Common myeloid progenitor, CD34-positive (primary cell): Measurements from ENCODE around the gene TMEM119.
A peak's percentile ranks its signal among the peaks of the same experiment; 100 is the strongest.
"Not testable (repeated sequence)": the region's sequence is repeated elsewhere in the genome, so short reads cannot be mapped to it uniquely, and the experiment has no call there.

Experiments
- CTCF ChIA-PET: fragments of 350-600 bp; sonication (Branson Sonifier 250); formaldehyde crosslinking; loops from one replicate; lab custom pipeline; 2021; ENCODE audit warnings: antibody characterized with exemption; lab: Charles Lee
- POLR2A ChIA-PET: fragments of 350-600 bp; sonication (Branson Sonifier 250); formaldehyde crosslinking; loops from one replicate; lab custom pipeline; 2021; ENCODE audit warnings: antibody characterized with exemption; lab: Charles Lee
- DNase-seq, 3 donors: peaks; one replicate each; pipeline versions ENCODE4 v3.0.0 to v3.0.0-alpha.2; 2013
- H3K27ac ChIP-seq, 2 experiments: 1 replicate in 1 of 2; 2 replicates in 1 of 2; pipeline ENCODE4 v1.7.0; 2013; ENCODE audit warnings: inconsistent platforms in 2 of 2, low read length in 2 of 2, mild to moderate bottlenecking in 2 of 2, low read depth in 1 of 2, moderate library complexity in 1 of 2; ENCODE audit not compliant: severe bottlenecking in 2 of 2, insufficient read depth in 1 of 2, poor library complexity in 1 of 2
- H3K27me3 ChIP-seq, 5 experiments: replicated peaks in 2 of 5; 1 replicate in 3 of 5; 2 replicates in 2 of 5; pipeline versions ENCODE4 v1.6.1 to v1.7.0; 2013; ENCODE audit warnings: low read length in 4 of 5, mild to moderate bottlenecking in 2 of 5, moderate library complexity in 2 of 5, inconsistent platforms in 1 of 5; ENCODE audit not compliant: insufficient read depth in 5 of 5, control insufficient read depth in 4 of 5
- H3K36me3 ChIP-seq, 4 experiments: 1 replicate in 2 of 4; 2 replicates in 2 of 4; pipeline versions ENCODE4 v1.6.1 to v1.7.0; 2013; ENCODE audit warnings: low read length in 3 of 4, control low read depth in 1 of 4, mild to moderate bottlenecking in 1 of 4; ENCODE audit not compliant: control insufficient read depth in 4 of 4, insufficient read depth in 4 of 4
- H3K4me1 ChIP-seq, 4 experiments: 1 replicate in 3 of 4; 2 replicates in 1 of 4; pipeline versions ENCODE4 v1.6.1 to v1.7.1; 2013; ENCODE audit warnings: low read length in 3 of 4, mild to moderate bottlenecking in 3 of 4, control low read depth in 1 of 4, inconsistent platforms in 1 of 4, moderate library complexity in 1 of 4; ENCODE audit not compliant: control insufficient read depth in 4 of 4, insufficient read depth in 4 of 4; ENCODE audit errors: control extremely low read depth in 1 of 4
- H3K4me3 ChIP-seq, 7 experiments: 1 replicate in 4 of 7; 2 replicates in 3 of 7; pipeline versions ENCODE4 v1.5.1 to v1.7.0; 2013; ENCODE audit warnings: mild to moderate bottlenecking in 7 of 7, low read length in 6 of 7, moderate library complexity in 6 of 7, inconsistent platforms in 2 of 7, low read depth in 2 of 7, control low read depth in 1 of 7; ENCODE audit not compliant: insufficient read depth in 4 of 7, control insufficient read depth in 1 of 7; ENCODE audit errors: extremely low read depth in 1 of 7
- H3K9me3 ChIP-seq, 5 experiments: 1 replicate in 4 of 5; 2 replicates in 1 of 5; pipeline versions ENCODE4 v1.6.1 to v1.7.1; 2013; ENCODE audit warnings: low read length in 4 of 5, mild to moderate bottlenecking in 2 of 5, inconsistent platforms in 1 of 5, low read depth in 1 of 5, moderate library complexity in 1 of 5; ENCODE audit not compliant: control insufficient read depth in 4 of 5, insufficient read depth in 2 of 5; ENCODE audit errors: control extremely low read depth in 1 of 5
- WGBS: methylation state at CpG from one replicate; pipeline ENCODE4 v1.1.5; 2013; ENCODE audit not compliant: insufficient coverage; 5-methylcytosine and 5-hydroxymethylcytosine counted together

The TMEM119 gene

DNA sequence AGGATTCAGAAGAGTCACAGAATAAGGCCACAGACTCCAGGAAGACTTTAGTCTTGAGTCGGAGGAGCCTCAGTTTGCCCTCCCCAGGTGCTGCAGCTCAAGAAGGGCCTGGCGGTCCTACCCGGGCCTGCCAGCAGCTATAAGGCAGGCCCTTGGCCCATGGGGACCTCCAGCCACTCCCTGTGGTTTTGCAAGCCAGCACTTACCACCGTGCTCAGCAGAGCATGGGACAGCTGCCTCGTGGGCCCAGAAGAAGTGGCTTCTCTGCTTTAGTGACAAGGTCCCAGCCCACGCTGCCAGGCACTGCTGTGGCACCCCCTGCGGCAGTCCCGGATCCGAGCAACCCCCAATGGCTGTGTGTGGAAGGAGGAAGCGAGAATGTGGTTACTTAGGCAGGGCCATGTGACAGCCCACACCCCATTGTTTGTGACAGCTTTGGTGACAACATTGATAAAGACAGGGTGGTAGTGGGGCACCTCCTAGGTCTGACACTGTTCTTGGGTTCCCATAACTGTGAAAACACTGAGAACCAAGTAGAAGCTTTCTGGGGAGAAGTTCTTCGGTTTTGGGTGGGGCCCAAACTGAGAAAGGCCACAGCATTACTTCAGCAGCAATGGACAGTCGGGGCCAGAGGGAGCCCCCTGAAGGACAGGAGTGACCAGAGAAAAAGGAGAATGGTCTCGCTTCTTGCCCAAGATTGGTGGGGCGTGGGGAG, 35.8 kb upstream of the TMEM119 start, which contains the start of gene SELPLG:
Gene SELPLG (minus strand): TSS at position 361 of the 715 bp plus-strand sequence. CDS start 9,587 bp downstream, outside the sequence.
- POLR2A ChIA-PET = interaction anchor here (0.7 to 1.6 kb wide), 3 partner anchors 17 to 68 kb away, joined by 3 to 4 read pairs (median 4); no protein-coding TSS in a partner anchor
- peaks cover 35 to 98% (median 98%) of the 10 kb centered on the region in 4 experiments for H3K4me1 ChIP-seq
- no peaks in the 10 kb centered on the region for H3K9me3 ChIP-seq
- H3K27ac ChIP-seq = peak within 1 kb of the TSS; percentile 68 to 87
- H3K27me3 ChIP-seq = no peaks in the 10 kb centered on the region
- DNase-seq = peak; percentile 82 to 94 (median 90)
- H3K36me3 ChIP-seq = peaks cover 0 to 8% (median 0%) of the 10 kb centered on the region in 4 experiments
- peak within 1 kb of the TSS in 6 of 7 experiments; percentile 38 to 74 (median 60) for H3K4me3 ChIP-seq
- WGBS = 23% methylated on average over 14 of the region's 14 CpGs
- CTCF ChIA-PET = interaction anchor here (1.1 to 30.5 kb wide), 6 partner anchors 14 to 85 kb away, joined by 3 to 591 read pairs (median 26); partner anchors contain the start of genes ISCU and SART3

DNA sequence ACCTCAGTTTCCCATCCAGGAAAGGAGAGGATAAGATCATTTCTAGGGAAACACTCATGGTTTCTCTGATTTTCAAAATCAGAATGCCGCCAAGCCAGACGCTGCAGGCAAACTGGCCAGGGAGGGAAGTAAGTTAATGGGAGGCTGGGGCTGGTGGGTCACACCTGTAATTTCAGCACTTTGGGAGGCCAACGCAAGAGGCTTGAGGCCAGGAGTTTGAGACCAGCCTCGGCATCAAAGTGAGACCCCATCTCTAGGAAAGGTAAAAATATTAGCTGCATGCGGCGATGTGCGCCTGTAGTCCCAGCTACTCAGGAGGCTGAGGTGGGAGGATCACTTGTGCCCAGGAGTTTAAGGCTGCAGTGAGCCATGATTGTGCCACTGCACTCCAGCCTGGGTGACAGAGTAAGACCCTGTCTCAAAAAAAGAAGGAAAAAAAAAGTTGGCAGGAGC, 35.2 kb upstream of the TMEM119 start:
- peak overlapping the region; percentile 68 to 87 for H3K27ac ChIP-seq
- H3K9me3 ChIP-seq = no peaks in the 10 kb centered on the region
- H3K36me3 ChIP-seq = peaks cover 0 to 8% (median 0%) of the 10 kb centered on the region in 4 experiments
- no peaks in the 10 kb centered on the region for H3K27me3 ChIP-seq
- no peak for DNase-seq
- ChIA-PET POLR2A (interaction anchor here (0.6 to 1.4 kb wide), 4 partner anchors 8 to 1326 kb away, joined by 3 to 4 read pairs (median 4); no protein-coding TSS in a partner anchor), CTCF (interaction anchor here (0.7 to 30.5 kb wide), 7 partner anchors 8 to 241 kb away, joined by 3 to 591 read pairs (median 5); partner anchors contain the start of genes ISCU and SART3)
- 76% methylated on average over 7 of the region's 7 CpGs for WGBS
- H3K4me3 ChIP-seq = peak overlapping the region in 6 of 7 experiments; percentile 38 to 74 (median 58)
- peaks cover 39 to 98% (median 98%) of the 10 kb centered on the region in 4 experiments for H3K4me1 ChIP-seq

DNA sequence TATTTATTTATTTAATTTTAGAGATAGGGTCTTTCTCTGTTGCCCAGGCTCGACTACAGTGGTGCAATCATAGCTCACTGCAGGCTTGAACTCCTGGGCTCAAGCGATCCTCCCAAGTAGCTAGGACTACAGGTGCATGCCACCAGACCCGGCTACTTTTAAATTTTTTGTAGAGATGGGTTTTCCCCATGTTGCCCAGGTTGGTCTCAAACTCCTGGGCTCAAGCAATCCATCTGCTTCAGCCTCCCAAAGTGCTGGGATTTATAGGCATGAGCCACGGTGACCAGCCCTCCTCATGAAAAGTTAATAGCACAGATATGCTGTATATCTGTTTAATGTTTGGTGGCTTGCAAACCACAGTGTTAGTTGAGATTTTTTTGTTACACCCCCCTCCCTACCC, 33.4 kb upstream of the TMEM119 start:
- peaks cover 28 to 93% (median 87%) of the 10 kb centered on the region in 4 experiments for H3K4me1 ChIP-seq
- WGBS = 100% methylated on average over 3 of the region's 4 CpGs
- H3K4me3 ChIP-seq = peak overlapping the region in 3 of 7 experiments; percentile 53 to 74 (median 64)
- H3K9me3 ChIP-seq, H3K27me3 ChIP-seq, DNase-seq, POLR2A ChIA-PET: not testable (repeated sequence)
- H3K36me3 ChIP-seq = peaks cover 3 to 17% (median 4%) of the 10 kb centered on the region in 4 experiments
- CTCF ChIA-PET = interaction anchor here (1.3 to 30.5 kb wide), 4 partner anchors 13 to 63 kb away, joined by 3 to 591 read pairs (median 63); partner anchors contain the start of genes ISCU and SART3
- peak overlapping the region; percentile 33 to 87 for H3K27ac ChIP-seq

GRCh38 chr12:108630481-108631207, 32.8 kb upstream of the TMEM119 start:
- Histone ChIP-seq H3K27ac (peak overlapping the region; percentile 33 to 87), H3K4me1 (peaks cover 23 to 87% (median 81%) of the 10 kb centered on the region in 4 experiments), H3K4me3 (peak overlapping the region in 3 of 7 experiments; percentile 40 to 74 (median 46)), H3K9me3 (no peaks in the 10 kb centered on the region), H3K36me3 (peaks cover 3 to 20% (median 4%) of the 10 kb centered on the region in 4 experiments), H3K27me3 (no peaks in the 10 kb centered on the region)
- ChIA-PET CTCF (interaction anchor here (1.3 to 30.5 kb wide), 4 partner anchors 12 to 62 kb away, joined by 3 to 591 read pairs (median 63); partner anchors contain the start of genes ISCU and SART3), POLR2A (no interaction called here)
- DNase-seq = peak in 1 of 3 donors; percentile 48
- 68% methylated on average over 6 of the region's 9 CpGs for WGBS

- Histone ChIP-seq H3K4me3 (peak overlapping the region in 2 of 7 experiments; percentile 46 to 74), H3K27ac (peak overlapping the region; percentile 33 to 87), H3K27me3 (no peaks in the 10 kb centered on the region), H3K36me3 (peaks cover 5 to 27% (median 7%) of the 10 kb centered on the region in 4 experiments), H3K9me3 (no peaks in the 10 kb centered on the region), H3K4me1 (peaks cover 23 to 80% (median 74%) of the 10 kb centered on the region in 4 experiments)
- peak; percentile 50 to 78 (median 72) for DNase-seq
- POLR2A ChIA-PET = no interaction called here
- 59% methylated on average over 16 of the region's 17 CpGs for WGBS
- CTCF ChIA-PET = interaction anchor here (1.3 to 30.5 kb wide), 4 partner anchors 11 to 61 kb away, joined by 3 to 591 read pairs (median 63); partner anchors contain the start of genes ISCU and SART3
Observed at GRCh38 chr12:108629824-108630476, 32.1 kb upstream of the TMEM119 start.

GRCh38 chr12:108629151-108629550, 31.3 kb upstream of the TMEM119 start:
- no peaks in the 10 kb centered on the region for H3K27me3 ChIP-seq
- H3K4me3 ChIP-seq = peak overlapping the region in 5 of 7 experiments; percentile 1 to 74 (median 62)
- H3K27ac ChIP-seq = peak overlapping the region in 1 of 2 experiments; percentile 87
- H3K36me3 ChIP-seq = peaks cover 5 to 30% (median 11%) of the 10 kb centered on the region in 4 experiments
- H3K4me1 ChIP-seq = peaks cover 20 to 72% (median 66%) of the 10 kb centered on the region in 4 experiments
- CTCF ChIA-PET = interaction anchor here (10.6 to 30.5 kb wide), 2 partner anchors 11 to 61 kb away, joined by 120 to 591 read pairs; partner anchors contain the start of genes ISCU and SART3
- H3K9me3 ChIP-seq = no peaks in the 10 kb centered on the region
- POLR2A ChIA-PET = no interaction called here
- WGBS = 89% methylated on average over 3 of the region's 5 CpGs
- no peak for DNase-seq
